ENCODE data around the gene RAB5A.
A peak's percentile ranks its signal among the peaks of the same experiment; 100 is the strongest.
"Not testable (repeated sequence)": the region's sequence is repeated elsewhere in the genome, so short reads cannot be mapped to it uniquely, and the experiment has no call there.

Gene RAB5A

GRCh38 chr3:19946832-19947548 is at the start of gene RAB5A:
Gene RAB5A, plus strand, starts transcription at chr3:19947097. Its CDS starts 3,802 bp downstream, at chr3:19950899.
- DNase-seq: peak; percentile 98

GRCh38 chr3:19898721-19899120 is 48.2 kb upstream of the RAB5A start:
- no peak for DNase-seq

GRCh38 chr3:19899264-19899663 is 47.6 kb upstream of the RAB5A start:
- DNase-seq: no peak

- DNase-seq: not testable (repeated sequence)
Observed at GRCh38 chr3:19899833-19900232, 47.1 kb upstream of the RAB5A start.

- no peak for DNase-seq
Observed at GRCh38 chr3:19901337-19901736, 45.6 kb upstream of the RAB5A start.

- DNase-seq: no peak
Observed at GRCh38 chr3:19901918-19902317, 45.0 kb upstream of the RAB5A start.

GRCh38 chr3:19903649-19904048 is 43.2 kb upstream of the RAB5A start:
- no peak for DNase-seq

GRCh38 chr3:19907523-19907922 is 39.4 kb upstream of the RAB5A start:
- no peak for DNase-seq

GRCh38 chr3:19911452-19911851 is 35.4 kb upstream of the RAB5A start:
- DNase-seq: no peak

- DNase-seq: no peak
Observed at GRCh38 chr3:19917167-19917566, 29.7 kb upstream of the RAB5A start.

- DNase-seq: no peak
Observed at GRCh38 chr3:19920401-19921080, 26.4 kb upstream of the RAB5A start.

- peak; percentile 21 to 44 for DNase-seq
Observed at GRCh38 chr3:19931180-19931692, 15.7 kb upstream of the RAB5A start.

- DNase-seq: no peak
Observed at GRCh38 chr3:19931767-19932188, 15.1 kb upstream of the RAB5A start.

- DNase-seq: no peak
Observed at GRCh38 chr3:19932422-19932821, 14.5 kb upstream of the RAB5A start.

GRCh38 chr3:19934098-19934566 is 12.8 kb upstream of the RAB5A start, which contains the start of gene EFHB:
Gene EFHB, minus strand, starts transcription at chr3:19934217. Its CDS starts 199 bp downstream, at chr3:19934018.
- DNase-seq: no peak

GRCh38 chr3:19937459-19938294 is 9.2 kb upstream of the RAB5A start:
- no peak for DNase-seq

- no peak for DNase-seq
Observed at GRCh38 chr3:19938295-19938627, 8.6 kb upstream of the RAB5A start.

GRCh38 chr3:19940643-19941042 is 6.3 kb upstream of the RAB5A start:
- DNase-seq: no peak

GRCh38 chr3:19945534-19945933 is 1.4 kb upstream of the RAB5A start:
- no peak for DNase-seq

GRCh38 chr3:19945969-19946831 is 697 bp upstream of the RAB5A start:
- DNase-seq: no peak

GRCh38 chr3:19947549-19948225 is 790 bp downstream of the RAB5A start:
- DNase-seq: peak; percentile 53 to 66

- no peak for DNase-seq
Observed at GRCh38 chr3:19948226-19948591, 1.3 kb downstream of the RAB5A start.

All from CD4-positive, alpha-beta T cell treated with Interferon alpha-2 for 1 hour (primary cell).